Loucy (cell line): ENCODE measurements around the gene CRHR2.

Experiments used
- EZH2phosphoT487 ChIP-seq: fragments of 200-600 bp; IDR thresholded peaks from 2 replicates; pipeline ENCODE4 v1.6.1; 2018; ENCODE audit warnings: antibody characterized with exemption, mild to moderate bottlenecking, moderate library complexity, borderline replicate concordance
- TF ChIP-seq, protein P1 (sequence below): fragments of 200-600 bp; sonication (generic); conservative IDR thresholded peaks from 2 replicates; pipeline ENCODE4 v1.5.1; 2014; ENCODE audit warnings: mild to moderate bottlenecking, antibody characterized with exemption, low read length

DNA sequence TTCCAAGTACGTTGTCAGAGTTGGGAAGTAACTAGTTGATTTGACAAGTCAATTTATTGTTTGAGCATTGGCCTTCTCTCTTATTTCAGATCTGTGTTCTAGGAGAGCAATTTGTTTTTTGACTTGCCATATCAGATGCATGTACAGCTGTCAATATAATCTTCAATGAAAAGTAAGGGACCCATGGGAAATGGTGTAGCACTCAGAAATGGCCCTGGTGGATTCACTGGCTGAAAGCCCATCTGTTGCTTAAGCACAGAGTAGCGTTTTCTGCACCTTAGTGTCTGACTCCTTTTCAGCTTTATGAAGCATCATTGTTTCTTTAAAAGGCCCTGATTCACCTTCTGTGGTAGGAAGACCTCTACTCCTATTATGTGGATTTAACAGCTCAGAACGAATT is 77.4 kb downstream of the CRHR2 start:
- TF ChIP-seq, protein P1, sequence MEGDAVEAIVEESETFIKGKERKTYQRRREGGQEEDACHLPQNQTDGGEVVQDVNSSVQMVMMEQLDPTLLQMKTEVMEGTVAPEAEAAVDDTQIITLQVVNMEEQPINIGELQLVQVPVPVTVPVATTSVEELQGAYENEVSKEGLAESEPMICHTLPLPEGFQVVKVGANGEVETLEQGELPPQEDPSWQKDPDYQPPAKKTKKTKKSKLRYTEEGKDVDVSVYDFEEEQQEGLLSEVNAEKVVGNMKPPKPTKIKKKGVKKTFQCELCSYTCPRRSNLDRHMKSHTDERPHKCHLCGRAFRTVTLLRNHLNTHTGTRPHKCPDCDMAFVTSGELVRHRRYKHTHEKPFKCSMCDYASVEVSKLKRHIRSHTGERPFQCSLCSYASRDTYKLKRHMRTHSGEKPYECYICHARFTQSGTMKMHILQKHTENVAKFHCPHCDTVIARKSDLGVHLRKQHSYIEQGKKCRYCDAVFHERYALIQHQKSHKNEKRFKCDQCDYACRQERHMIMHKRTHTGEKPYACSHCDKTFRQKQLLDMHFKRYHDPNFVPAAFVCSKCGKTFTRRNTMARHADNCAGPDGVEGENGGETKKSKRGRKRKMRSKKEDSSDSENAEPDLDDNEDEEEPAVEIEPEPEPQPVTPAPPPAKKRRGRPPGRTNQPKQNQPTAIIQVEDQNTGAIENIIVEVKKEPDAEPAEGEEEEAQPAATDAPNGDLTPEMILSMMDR: no peak
- no peak for TF ChIP-seq EZH2phosphoT487
